H9 (cell line): ENCODE data around the gene TSPAN32. TPM values are rescaled to one million over a fixed set of nuclear protein-coding genes. Genes with fewer than 3 reads are reported as not detected.

Experiments
- DNase-seq: peaks from one replicate; pipeline ENCODE4 v3.0.0-alpha.2; 2017
- H2AFZ ChIP-seq: one replicate; pipeline ENCODE4 v1.6.1; 2013; ENCODE audit warnings: mild to moderate bottlenecking, low read length, control low read depth, moderate library complexity
- H2AK5ac ChIP-seq: 2 replicates; pipeline ENCODE4 v1.6.1; 2013; ENCODE audit warnings: low read length, control low read depth, mixed read lengths; ENCODE audit not compliant: insufficient read length
- H2BK120ac ChIP-seq: one replicate; pipeline ENCODE4 v1.6.1; 2013; ENCODE audit warnings: low read depth, mild to moderate bottlenecking, low read length, control low read depth, inconsistent platforms; ENCODE audit not compliant: poor library complexity, severe bottlenecking
- H2BK12ac ChIP-seq: 2 replicates; pipeline ENCODE4 v1.6.1; 2013; ENCODE audit warnings: low read length, control low read depth, mixed read lengths, low read depth; ENCODE audit not compliant: insufficient read length
- H2BK15ac ChIP-seq: 2 replicates; pipeline ENCODE4 v1.6.1; 2013; ENCODE audit warnings: low read depth, low read length, control low read depth
- H2BK20ac ChIP-seq: one replicate; pipeline ENCODE4 v1.6.1; 2013; ENCODE audit warnings: low read depth, mild to moderate bottlenecking, low read length, control low read depth, inconsistent platforms; ENCODE audit not compliant: poor library complexity, severe bottlenecking
- H2BK5ac ChIP-seq: 2 replicates; pipeline ENCODE4 v1.6.1; 2013; ENCODE audit warnings: low read length, control low read depth, mixed read lengths; ENCODE audit not compliant: insufficient read length
- H3K14ac ChIP-seq: 2 replicates; pipeline ENCODE4 v1.6.1; 2013; ENCODE audit warnings: low read length, control low read depth; ENCODE audit not compliant: insufficient read depth
- H3K18ac ChIP-seq: 2 replicates; pipeline ENCODE4 v1.6.1; 2013; ENCODE audit warnings: low read depth, mild to moderate bottlenecking, mixed read lengths, low read length, control low read depth; ENCODE audit not compliant: insufficient read length
- H3K23ac ChIP-seq: 2 replicates; pipeline ENCODE4 v1.6.1; 2013; ENCODE audit warnings: low read length, control low read depth, mixed read lengths, low read depth; ENCODE audit not compliant: insufficient read length
- H3K23me2 ChIP-seq: 2 replicates; pipeline ENCODE4 v1.6.1; 2013; ENCODE audit warnings: low read depth, mild to moderate bottlenecking, mixed read lengths, low read length, control low read depth; ENCODE audit not compliant: insufficient read length, poor library complexity, severe bottlenecking
- H3K27ac ChIP-seq: 2 replicates; pipeline ENCODE4 v1.5.1; 2013; ENCODE audit warnings: low read length, control low read depth, mixed read lengths, low read depth; ENCODE audit not compliant: insufficient read length
- H3K27me3 ChIP-seq: 2 replicates; pipeline ENCODE4 v1.6.1; 2013; ENCODE audit warnings: low read length, control low read depth, inconsistent platforms; ENCODE audit not compliant: insufficient read depth
- H3K4ac ChIP-seq: 2 replicates; pipeline ENCODE4 v1.6.1; 2013; ENCODE audit warnings: low read depth, mild to moderate bottlenecking, control low read depth, inconsistent platforms, low read length, moderate library complexity
- H3K4me1 ChIP-seq: 2 replicates; pipeline ENCODE4 v1.6.1; 2013; ENCODE audit warnings: low read length, control low read depth, inconsistent platforms; ENCODE audit not compliant: insufficient read depth
- H3K4me2 ChIP-seq: 2 replicates; pipeline ENCODE4 v1.6.1; 2013; ENCODE audit warnings: low read length, control low read depth, mixed read lengths; ENCODE audit not compliant: insufficient read length, insufficient read depth
- H3K56ac ChIP-seq: 2 replicates; pipeline ENCODE4 v1.6.1; 2013; ENCODE audit warnings: low read depth, mild to moderate bottlenecking, mixed read lengths, low read length, control low read depth; ENCODE audit not compliant: insufficient read length
- H3K79me1 ChIP-seq: 2 replicates; pipeline ENCODE4 v1.6.1; 2013; ENCODE audit warnings: low read depth, mild to moderate bottlenecking, moderate library complexity, low read length, control low read depth, inconsistent platforms; ENCODE audit not compliant: insufficient read depth, poor library complexity, severe bottlenecking
- H3K79me2 ChIP-seq: 2 replicates; pipeline ENCODE4 v1.6.1; 2013; ENCODE audit warnings: low read length, control low read depth, inconsistent platforms; ENCODE audit not compliant: insufficient read depth
- H3K9ac ChIP-seq: 2 replicates; pipeline ENCODE4 v1.6.1; 2013; ENCODE audit warnings: low read length, control low read depth, mixed read lengths; ENCODE audit not compliant: insufficient read length; ENCODE audit errors: extremely low read depth
- H3K9me3 ChIP-seq: one replicate; pipeline ENCODE4 v1.6.1; 2013; ENCODE audit warnings: low read depth, low read length, inconsistent platforms; ENCODE audit not compliant: control insufficient read depth
- H3T11ph ChIP-seq: one replicate; pipeline ENCODE4 v1.6.1; 2013; ENCODE audit warnings: mild to moderate bottlenecking, low read length, control low read depth, inconsistent platforms
- H4K20me1 ChIP-seq: one replicate; pipeline ENCODE4 v1.6.1; 2013; ENCODE audit not compliant: control insufficient read depth, insufficient read length, insufficient read depth
- H4K5ac ChIP-seq: 2 replicates; pipeline ENCODE4 v1.6.1; 2013; ENCODE audit warnings: low read depth, mild to moderate bottlenecking, mixed read lengths, low read length, control low read depth; ENCODE audit not compliant: insufficient read length
- H4K8ac ChIP-seq: replicated peaks from 2 replicates; pipeline ENCODE4 v1.6.1; 2013; ENCODE audit warnings: low read length, control low read depth, mixed read lengths, low read depth; ENCODE audit not compliant: insufficient read length
- H4K91ac ChIP-seq: 2 replicates; pipeline ENCODE4 v1.6.1; 2013; ENCODE audit warnings: low read depth, mild to moderate bottlenecking, moderate library complexity, mixed read lengths, low read length, control low read depth; ENCODE audit not compliant: insufficient read length
- H3K27ac Mint-ChIP-seq, 3 experiments: 2 replicates in 2 of 3; 3 replicates in 1 of 3; pipeline ENCODE4 v1.8.0; 2020 to 2021; ENCODE audit warnings: mixed read lengths in 3 of 3, mild to moderate bottlenecking in 1 of 3, moderate library complexity in 1 of 3
- H3K27me3 Mint-ChIP-seq: 2 replicates; pipeline ENCODE4 v1.8.0; 2021; ENCODE audit warnings: low read depth, mild to moderate bottlenecking, moderate library complexity, mixed read lengths
- H3K36me3 Mint-ChIP-seq, 3 experiments: 2 replicates in 2 of 3; 3 replicates in 1 of 3; pipeline ENCODE4 v1.8.0; 2020 to 2021; ENCODE audit warnings: low read depth in 3 of 3, mixed read lengths in 3 of 3; ENCODE audit not compliant: insufficient read depth in 1 of 3
- H3K4me1 Mint-ChIP-seq, 2 experiments: 2 replicates each; pipeline ENCODE4 v1.8.0; 2020; ENCODE audit warnings: mixed read lengths in 2 of 2
- H3K4me3 Mint-ChIP-seq, 2 experiments: 2 replicates in 1 of 2; 3 replicates in 1 of 2; pipeline ENCODE4 v1.8.0; 2020 to 2021; ENCODE audit warnings: mild to moderate bottlenecking in 2 of 2, mixed read lengths in 2 of 2, moderate library complexity in 1 of 2
- H3K9me3 Mint-ChIP-seq, 2 experiments: 2 replicates in 1 of 2; 3 replicates in 1 of 2; pipeline ENCODE4 v1.8.0; 2020; ENCODE audit warnings: mild to moderate bottlenecking in 2 of 2, mixed read lengths in 2 of 2, moderate library complexity in 1 of 2
- CTCF ChIP-seq: fragments of 200-600 bp; sonication (generic); conservative IDR thresholded peaks from 3 replicates; pipeline ENCODE4 v1.8.0; 2021; ENCODE audit warnings: antibody characterized with exemption, mild to moderate bottlenecking
- WGBS: extraction: QIAGEN DNeasy Blood & Tissue Kit; methylation state at CpG from one replicate; pipeline ENCODE4 v1.1.7; 2013; ENCODE audit warnings: missing lambda C conversion rate, low lambda C conversion rate, mixed read lengths; ENCODE audit not compliant: insufficient read length; ENCODE audit errors: extremely low coverage; 5-methylcytosine and 5-hydroxymethylcytosine counted together
- total RNA-seq: library from RNA; stranded (reverse); gene quantifications from 2 replicates; pipeline ENCODE4 v1.2.1, GENCODE V29; 2021

Gene TSPAN32
- total RNA-seq, 1 experiment from 2014 or later = not detected

GRCh38 chr11:2366733-2367132 lies 64.9 kb downstream of the TSPAN32 start:
- no peak overlapping the region for H3K27ac Mint-ChIP-seq
- no peaks in the 10 kb centered on the region for H4K20me1 ChIP-seq
- H2AFZ ChIP-seq = no peak overlapping the region
- H3K4me2 ChIP-seq = no peak overlapping the region
- H3K79me1 ChIP-seq = no peaks in the 10 kb centered on the region
- H3K23ac ChIP-seq = no peak overlapping the region
- no peak overlapping the region for H4K5ac ChIP-seq
- no peak overlapping the region for H2BK20ac ChIP-seq
- H3K4me3 Mint-ChIP-seq = no peak overlapping the region
- H2BK5ac ChIP-seq = no peak overlapping the region
- WGBS = no CpG with 5 or more reads among the region's 7 CpGs
- no peak overlapping the region for H3T11ph ChIP-seq
- H2BK120ac ChIP-seq = no peak overlapping the region
- H2AK5ac ChIP-seq = no peak overlapping the region
- H3K27me3 Mint-ChIP-seq = peaks cover 11% of the 10 kb centered on the region
- H4K91ac ChIP-seq = no peak overlapping the region
- no peak for TF ChIP-seq CTCF
- H3K9ac ChIP-seq = no peak overlapping the region
- H3K18ac ChIP-seq = no peak overlapping the region
- H3K23me2 ChIP-seq = no peaks in the 10 kb centered on the region
- no peak overlapping the region for H2BK15ac ChIP-seq
- no peaks in the 10 kb centered on the region for H3K79me2 ChIP-seq
- H3K9me3 Mint-ChIP-seq = no peaks in the 10 kb centered on the region
- H4K8ac ChIP-seq = no peak overlapping the region
- no peak for DNase-seq
- no peak overlapping the region for H3K27ac ChIP-seq
- no peaks in the 10 kb centered on the region for H3K36me3 Mint-ChIP-seq
- no peak overlapping the region for H3K56ac ChIP-seq
- no peak overlapping the region for H3K4ac ChIP-seq
- no peak overlapping the region for H2BK12ac ChIP-seq
- no peaks in the 10 kb centered on the region for H3K4me1 ChIP-seq
- H3K14ac ChIP-seq = no peak overlapping the region
- no peaks in the 10 kb centered on the region for H3K9me3 ChIP-seq
- 0 out of 4 replicates have a peak, but pooled peaks cover 0 to 2% of the 10 kb centered on the region in 2 experiments for H3K4me1 Mint-ChIP-seq
- H3K27me3 ChIP-seq = no peaks in the 10 kb centered on the region
